GM15510 (cell line): ENCODE data around the gene ELF3.

Experiments
- POLR2A ChIP-seq: IDR thresholded peaks from 3 replicates; pipeline ENCODE4 v1.6.1; 2011; ENCODE audit warnings: borderline replicate concordance; ENCODE audit not compliant: insufficient read length; ENCODE audit errors: extremely low read depth

The ELF3 gene

GRCh38 chr1:202016022-202016810 lies 5.8 kb downstream of the ELF3 start:
- no peak for TF ChIP-seq POLR2A

DNA sequence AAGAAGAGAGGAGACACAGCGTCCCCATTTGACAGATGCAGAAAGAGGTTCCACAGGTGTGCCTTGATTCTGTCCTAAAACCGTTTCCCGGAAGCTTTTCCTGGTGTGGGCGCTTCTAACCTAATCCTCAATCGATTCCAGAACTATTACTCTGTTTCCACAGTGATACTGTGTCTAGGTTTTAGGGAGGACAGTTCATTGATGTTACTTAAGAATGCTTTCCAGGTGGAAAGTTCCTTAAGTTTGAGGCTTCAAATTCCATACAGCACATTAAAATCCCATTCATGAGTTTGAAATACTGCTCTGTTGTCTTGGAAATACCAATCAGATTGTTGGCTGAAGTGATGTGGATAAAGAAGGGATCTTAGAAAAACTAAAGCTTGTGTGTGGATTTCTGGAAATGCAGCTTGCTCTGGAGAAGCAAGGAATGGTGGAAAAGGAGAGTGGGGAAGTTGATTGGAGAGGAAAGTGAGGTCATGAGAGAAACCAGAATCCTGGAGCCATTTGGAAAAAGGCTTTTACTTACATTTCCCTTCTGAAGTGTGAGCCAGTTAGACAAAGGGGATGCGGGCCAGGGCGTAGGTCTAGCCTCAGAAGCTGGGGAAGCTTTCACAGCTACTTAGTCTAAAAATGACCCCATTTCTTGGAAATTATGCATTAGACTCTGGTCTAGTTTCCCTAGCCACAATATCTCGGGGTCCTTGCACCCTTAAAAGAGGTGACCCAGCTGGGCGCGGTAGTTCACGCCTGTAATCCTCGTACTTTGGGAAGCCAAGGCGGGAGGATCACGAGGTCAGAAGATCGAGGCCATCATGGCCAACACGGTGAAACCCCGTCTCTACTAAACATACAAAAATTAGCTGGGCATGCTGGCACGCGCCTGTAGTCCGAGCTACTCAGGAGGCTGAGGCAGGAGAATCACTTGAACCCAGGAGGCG lies 6.7 kb downstream of the ELF3 start:
- TF ChIP-seq POLR2A = no peak

- TF ChIP-seq POLR2A = no peak
These were observed 7.5 kb downstream of the ELF3 start for GRCh38 chr1:202017749-202018467.

DNA sequence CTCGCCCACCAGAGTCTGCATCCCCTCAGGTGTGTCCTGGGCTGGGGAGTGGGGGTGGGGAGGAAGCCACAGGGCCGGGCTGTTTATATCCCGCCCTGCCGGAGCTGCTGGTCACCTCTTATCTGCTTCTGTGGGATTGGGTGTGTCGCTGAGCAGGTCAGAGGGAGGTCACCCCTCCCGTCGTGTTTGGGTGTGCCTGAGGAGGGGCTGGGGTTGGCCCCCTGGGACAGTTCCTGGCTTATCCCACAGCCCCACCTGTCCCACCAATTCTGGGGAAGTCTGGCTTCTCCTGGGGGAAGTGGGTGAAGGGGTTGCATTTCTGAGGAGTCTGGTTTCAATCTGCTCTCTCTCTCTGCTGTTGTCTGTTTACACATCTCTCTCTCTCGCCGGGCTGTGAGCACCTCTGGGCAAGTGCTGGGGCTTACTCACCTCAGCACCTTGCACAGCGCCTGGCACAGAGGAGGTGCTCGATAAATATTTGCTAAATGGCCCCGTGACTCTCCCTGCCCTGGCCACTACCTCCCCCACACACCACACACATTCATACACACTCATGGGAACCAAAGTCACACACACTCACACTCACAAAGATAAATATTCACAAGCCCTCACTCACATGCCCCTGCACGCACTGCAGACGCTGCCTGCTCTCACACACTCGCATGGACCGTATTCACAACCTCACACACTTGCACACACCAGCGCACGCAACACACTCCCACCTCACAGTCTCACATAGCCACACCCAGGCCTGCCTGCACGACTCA lies 8.3 kb downstream of the ELF3 start:
- no peak for TF ChIP-seq POLR2A

GRCh38 chr1:202023001-202023433 lies 12.6 kb downstream of the ELF3 start:
- no peak for TF ChIP-seq POLR2A

DNA sequence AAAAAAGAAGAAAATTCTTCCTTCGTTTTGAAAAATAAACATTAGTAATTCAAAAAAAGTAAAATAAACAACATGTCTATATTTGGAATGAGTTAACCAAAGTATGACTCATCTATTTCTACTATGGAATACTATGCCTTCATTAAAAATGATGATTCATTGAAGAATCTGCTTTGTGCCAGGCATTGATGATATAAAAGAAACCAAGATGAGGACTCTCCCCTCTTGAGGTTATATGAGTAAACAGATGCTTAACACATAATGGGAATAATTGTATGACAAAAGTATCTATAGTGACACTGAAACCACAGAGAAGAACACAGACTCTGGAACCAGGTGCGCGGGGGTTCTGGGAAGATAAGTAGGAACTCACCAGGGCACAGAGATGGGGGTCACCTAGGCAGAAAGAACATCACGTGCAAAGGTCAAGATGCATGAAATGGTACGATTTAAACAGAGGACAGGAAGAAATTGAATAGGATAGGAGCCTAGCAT lies 18.8 kb downstream of the ELF3 start:
- TF ChIP-seq POLR2A = no peak

DNA sequence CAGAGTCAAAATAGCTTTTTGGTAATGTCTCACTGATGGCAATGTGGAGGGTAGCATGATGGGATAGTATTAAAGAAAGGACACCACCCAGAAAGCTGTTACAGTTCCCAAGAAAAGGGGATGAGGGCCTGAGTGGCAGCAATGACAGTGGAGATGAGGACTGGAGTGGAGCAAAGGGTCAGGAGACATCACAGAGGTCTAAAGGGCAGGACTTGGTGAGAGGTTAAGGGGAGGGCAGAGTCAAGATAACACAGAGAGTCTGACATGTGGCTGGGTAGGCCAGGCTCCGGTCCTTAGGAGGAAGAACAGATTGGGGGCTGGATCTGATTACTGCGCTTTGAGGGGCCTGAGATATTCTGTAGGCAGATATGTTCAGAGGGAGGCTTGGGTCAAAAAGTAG lies 19.3 kb downstream of the ELF3 start:
- TF ChIP-seq POLR2A = no peak

DNA sequence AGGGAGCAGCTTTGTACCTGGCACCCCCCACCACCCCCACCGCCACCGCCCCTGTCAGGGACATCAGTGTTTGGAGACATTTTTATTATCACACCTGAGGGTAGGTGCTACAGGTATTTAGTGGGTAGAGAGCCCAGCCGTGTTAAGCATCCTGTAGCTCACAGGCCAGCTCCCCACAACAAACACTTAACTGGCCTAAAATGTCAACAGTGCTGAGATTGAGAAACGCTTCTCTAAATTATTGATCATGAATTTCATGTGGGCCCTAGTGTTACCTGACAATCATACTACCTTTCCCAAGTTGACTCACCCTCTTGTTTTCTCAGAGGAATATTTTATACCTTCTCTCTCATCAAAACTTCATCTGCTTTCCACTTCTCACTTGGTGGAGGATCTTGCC lies 21.4 kb downstream of the ELF3 start:
- no peak for TF ChIP-seq POLR2A

GRCh38 chr1:202034149-202034682 lies 23.8 kb downstream of the ELF3 start:
- no peak for TF ChIP-seq POLR2A

- no peak for TF ChIP-seq POLR2A
These were observed 24.5 kb downstream of the ELF3 start for GRCh38 chr1:202034683-202035462.

DNA sequence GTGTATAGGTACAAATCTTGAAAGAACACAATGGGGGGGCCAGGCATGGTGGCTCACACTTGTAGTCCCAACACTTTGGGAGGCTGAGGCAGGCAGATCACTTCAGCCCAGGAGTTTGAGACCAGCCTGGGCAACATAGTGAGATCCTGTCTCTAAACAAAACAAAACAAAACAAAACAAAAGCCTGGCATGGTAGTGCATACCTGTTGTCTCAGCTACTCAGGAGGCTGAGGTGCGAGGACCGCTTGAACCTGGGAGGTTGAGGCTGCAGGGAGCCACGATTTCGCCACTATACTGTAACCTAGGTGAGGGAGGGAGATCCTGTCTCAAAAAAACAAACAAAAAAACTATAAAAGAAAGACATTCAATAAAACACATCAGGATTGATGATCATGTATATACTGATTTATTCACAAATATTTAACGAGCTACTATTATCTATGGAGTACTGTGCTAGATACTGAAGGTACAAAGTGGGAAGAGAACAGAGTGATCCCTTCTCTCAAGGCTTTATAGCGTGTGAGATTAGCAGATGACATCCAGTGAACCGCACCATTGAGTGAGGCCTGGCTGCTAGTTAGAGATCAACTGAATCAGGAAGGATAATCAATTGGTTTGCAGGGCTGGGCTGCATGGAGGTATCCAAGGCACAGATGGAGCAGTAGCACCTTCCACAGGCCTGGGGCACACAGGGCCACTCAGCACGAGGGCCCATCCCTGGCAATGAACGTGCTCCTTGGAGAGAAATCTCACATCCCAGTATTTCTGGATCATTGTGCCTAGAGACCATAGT lies 26.4 kb downstream of the ELF3 start:
- no peak for TF ChIP-seq POLR2A

DNA sequence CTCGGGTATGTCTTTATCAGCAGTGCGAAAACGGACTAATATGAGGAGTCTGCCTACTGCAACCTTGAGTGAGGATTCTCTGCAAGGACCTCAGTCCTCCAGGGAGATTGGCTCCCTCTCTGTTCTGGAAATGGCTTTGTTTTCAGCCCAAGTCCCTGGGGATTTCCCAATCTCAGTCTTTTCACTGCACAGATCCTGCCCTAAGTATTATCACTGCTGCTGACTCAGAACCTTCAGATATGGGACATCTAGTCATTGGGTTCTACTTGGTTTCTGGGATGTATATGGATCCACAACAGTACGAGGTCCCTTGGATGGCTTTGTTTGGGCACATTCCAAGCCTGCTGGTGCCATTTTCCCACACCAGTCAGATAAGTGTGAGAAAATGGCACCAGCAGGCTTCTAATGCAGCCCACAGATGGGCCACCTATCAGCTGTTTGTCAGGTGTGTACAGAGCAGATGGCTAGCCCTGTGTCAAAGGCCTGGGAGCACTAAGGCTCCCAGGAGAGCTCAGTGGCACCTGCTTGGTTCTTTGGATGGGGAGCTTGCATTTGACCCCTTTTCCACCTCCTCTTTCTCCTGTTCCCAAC lies 27.4 kb downstream of the ELF3 start:
- TF ChIP-seq POLR2A = no peak
